Transverse colon (tissue), 4 donors: Measurements from ENCODE around the gene WDR76. TPM values are rescaled to one million over a fixed set of nuclear protein-coding genes. Genes with fewer than 3 reads are reported as not detected.
"Not testable (repeated sequence)": the region's sequence is repeated elsewhere in the genome, so short reads cannot be mapped to it uniquely, and the experiment has no call there.

Experiments
- DNase-seq: peaks from one replicate; pipeline ENCODE4 v3.0.0-alpha.2; 2019
- H3K27ac ChIP-seq, 4 donors: fragments of 200-600 bp; sonication (generic); 2 replicates each; pipeline ENCODE4 v1.5.1; 2016 to 2018; ENCODE audit warnings: inconsistent platforms in 4 of 4
- H3K27me3 ChIP-seq: fragments of 200-600 bp; sonication (generic); 2 replicates; pipeline ENCODE4 v1.5.1; 2017; ENCODE audit warnings: inconsistent platforms
- H3K36me3 ChIP-seq, 4 donors: fragments of 200-600 bp; sonication (generic); 2 replicates each; pipeline ENCODE4 v1.5.1; 2017 to 2019; ENCODE audit warnings: inconsistent platforms in 4 of 4
- H3K4me1 ChIP-seq, 4 donors: fragments of 200-600 bp; sonication (generic); 2 replicates each; pipeline ENCODE4 v1.5.1; 2017 to 2020; ENCODE audit warnings: inconsistent platforms in 4 of 4
- H3K4me3 ChIP-seq, 4 donors: fragments of 200-600 bp; sonication (generic); 1 replicate in 1 of 4; 2 replicates in 3 of 4; pipeline versions ENCODE4 v1.5.1 to v1.6.1; 2017 to 2019; ENCODE audit warnings: inconsistent platforms in 4 of 4
- H3K9me3 ChIP-seq, 2 donors: fragments of 200-600 bp; sonication (generic); 2 replicates each; pipeline ENCODE4 v1.5.1; 2017 to 2019; ENCODE audit warnings: inconsistent platforms in 2 of 2
- CTCF ChIP-seq, 5 experiments: fragments of 200-600 bp in 3 of 5; fragments of 450-650 bp in 2 of 5; sonication (generic) in 3 of 5; IDR thresholded peaks; 1 replicate in 2 of 5; 2 replicates in 3 of 5; pipeline ENCODE4 v1.5.1; 2016 to 2017; ENCODE audit warnings: antibody characterized with exemption in 5 of 5, inconsistent platforms in 3 of 5, mild to moderate bottlenecking in 2 of 5, moderate library complexity in 1 of 5
- EP300 ChIP-seq: sonication (generic); formaldehyde crosslinking; IDR thresholded peaks from one replicate; pipeline ENCODE4 v1.6.1; 2017; ENCODE audit warnings: antibody characterized with exemption, low read depth
- POLR2A ChIP-seq: fragments of 450-650 bp; IDR thresholded peaks from one replicate; pipeline ENCODE4 v1.6.1; 2016; ENCODE audit warnings: antibody characterized with exemption, mild to moderate bottlenecking, moderate library complexity
- POLR2AphosphoS5 ChIP-seq, 3 donors: sonication (generic); formaldehyde crosslinking; IDR thresholded peaks; one replicate each; pipeline ENCODE4 v1.6.1; 2016; ENCODE audit warnings: antibody characterized with exemption in 3 of 3
- WGBS, 2 donors: methylation state at CpG; one replicate each; pipeline ENCODE4 v1.1.5; 2018; ENCODE audit warnings: low coverage in 1 of 2; 5-methylcytosine and 5-hydroxymethylcytosine counted together
- in situ Hi-C, 4 donors: fragments of 200-750 bp; cut with MboI; loops; one replicate each; pipeline versions ENCODE4 v1.15.0 to v1.15.1; 2017; ENCODE audit warnings: low sequenced_read_pairs in 3 of 4, low pct_ligation_motif_present in 1 of 4, low pct_unique_long_range_greater_than_20kb in 1 of 4
- intact Hi-C: fragments of 100-400 bp; cut with DNase I; formaldehyde crosslinking; loops from one replicate; pipeline ENCODE4 v1.15.1; 2023; ENCODE audit warnings: low total_unique reads
- total RNA-seq, 4 donors: library from RNA; depleted of rRNA; stranded (reverse); fragments of >200 nt; gene quantifications; one replicate each; pipeline ENCODE4 v1.1.0, GENCODE V29; 2016

Gene WDR76
- total RNA-seq, 4 donors from 2014 or later, result 0.20 to 4.8 (median 2.7) TPM; not detected in 1

GRCh38 chr15:43799209-43799944 is 27.4 kb upstream of the WDR76 start:
- peak overlapping the region; percentile 89 to 93 (median 92) for H3K27ac ChIP-seq
- peak overlapping the region in 1 of 4 donors; percentile 88 for H3K4me3 ChIP-seq
- peaks cover 0 to 17% (median 2%) of the 10 kb centered on the region in 4 donors for H3K36me3 ChIP-seq
- WGBS, 2 donors, result 74% methylated on average over 10 to 16 of the region's 16 CpGs
- TF ChIP-seq POLR2A (peak; percentile 10), EP300 (no peak), CTCF (IDR thresholded peaks at IDR 0.05) (peak in 1 of 5 experiments; percentile 9), POLR2AphosphoS5 (IDR thresholded peaks at IDR 0.05) (no peak)
- in situ Hi-C loops (loop anchor here in 1 of 4 donors (25.0 kb wide), 1 partner anchor 312 kb away; the partner anchor contains the start of gene TP53BP1), intact Hi-C loops (no loop called here)
- peaks cover 38 to 68% (median 46%) of the 10 kb centered on the region in 4 donors for H3K4me1 ChIP-seq
- DNase-seq, result peak; percentile 32
- H3K9me3 ChIP-seq, result no peaks in the 10 kb centered on the region
- no peaks in the 10 kb centered on the region for H3K27me3 ChIP-seq

GRCh38 chr15:43799945-43800285 is 26.9 kb upstream of the WDR76 start, which contains the start of gene SERINC4:
Gene SERINC4 (minus strand): TSS chr15:43800220. CDS start chr15:43799986, 234 bp downstream.
- peak within 1 kb of the TSS; percentile 89 to 93 (median 92) for H3K27ac ChIP-seq
- in situ Hi-C loops (loop anchor here in 1 of 4 donors (25.0 kb wide), 1 partner anchor 313 kb away; the partner anchor contains the start of gene TP53BP1), intact Hi-C loops (no loop called here)
- H3K9me3 ChIP-seq, result no peaks in the 10 kb centered on the region
- peaks cover 0 to 17% (median 3%) of the 10 kb centered on the region in 4 donors for H3K36me3 ChIP-seq
- H3K4me1 ChIP-seq, result peaks cover 33 to 63% (median 41%) of the 10 kb centered on the region in 4 donors
- no peaks in the 10 kb centered on the region for H3K27me3 ChIP-seq
- TF ChIP-seq POLR2A (no peak), CTCF (IDR thresholded peaks at IDR 0.05) (no peak), POLR2AphosphoS5 (IDR thresholded peaks at IDR 0.05) (no peak), EP300 (no peak)
- H3K4me3 ChIP-seq, result peak within 1 kb of the TSS; percentile 62 to 88 (median 78)
- WGBS, 2 donors, result 94% methylated on average over 6 of the region's 8 CpGs; no CpG with 5 or more reads in 1 of the 2 donors
- no peak for DNase-seq

GRCh38 chr15:43800286-43801141 is 26.3 kb upstream of the WDR76 start, which contains the start of gene HYPK:
Gene HYPK (plus strand): TSS chr15:43800599. CDS start chr15:43800623, 24 bp downstream.
- peak within 1 kb of the TSS; percentile 89 to 93 (median 92) for H3K27ac ChIP-seq
- H3K36me3 ChIP-seq, result peaks cover 0 to 21% (median 4%) of the 10 kb centered on the region in 4 donors
- WGBS, 2 donors, result 5 to 26% methylated on average over 5 to 44 of the region's 44 CpGs
- in situ Hi-C loops (no loop called here), intact Hi-C loops (no loop called here)
- peak; percentile 95 for DNase-seq
- no peaks in the 10 kb centered on the region for H3K9me3 ChIP-seq
- H3K4me3 ChIP-seq, result peak within 1 kb of the TSS; percentile 62 to 88 (median 78)
- H3K4me1 ChIP-seq, result peaks cover 27 to 57% (median 37%) of the 10 kb centered on the region in 4 donors
- TF ChIP-seq POLR2AphosphoS5 (IDR thresholded peaks at IDR 0.05) (peak; percentile 80 to 91 (median 90)), CTCF (IDR thresholded peaks at IDR 0.05) (no peak), POLR2A (peak; percentile 90)
- no peaks in the 10 kb centered on the region for H3K27me3 ChIP-seq

GRCh38 chr15:43802676-43803075 is 24.1 kb upstream of the WDR76 start:
- WGBS, 2 donors, result 96 to 100% methylated on average over 2 to 7 of the region's 7 CpGs
- in situ Hi-C loops, H3K4me3 ChIP-seq, H3K27ac ChIP-seq, H3K9me3 ChIP-seq, DNase-seq, intact Hi-C loops, H3K27me3 ChIP-seq: not testable (repeated sequence)
- H3K4me1 ChIP-seq, result peaks cover 22 to 35% (median 28%) of the 10 kb centered on the region in 4 donors
- peaks cover 0 to 43% (median 4%) of the 10 kb centered on the region in 4 donors for H3K36me3 ChIP-seq
